ENCODE measurements around the gene C20orf144.

Gene C20orf144

GRCh38 chr20:33656783-33657703 is 5.1 kb upstream of the C20orf144 start:
- TF ChIP-seq CTCF (conservative IDR thresholded peaks at IDR 0.05; ENCODE audit: low read length) (no peak), EZH2phosphoT487 (IDR thresholded peaks at IDR 0.05; ENCODE audit: borderline replicate concordance) (no peak)
- Histone ChIP-seq H3K4me2 (ENCODE audit: low read depth, low read length, poor library complexity, severe bottlenecking) (no peak overlapping the region), H3K9me2 (replicated peaks; ENCODE audit: low read depth, low read length) (no peaks in the 10 kb centered on the region), H3K27me3 (ENCODE audit: insufficient read depth, low read length, poor library complexity, severe bottlenecking) (no peaks in the 10 kb centered on the region), H3K4me1 (ENCODE audit: insufficient read depth, low read length, poor library complexity, severe bottlenecking) (no peaks in the 10 kb centered on the region), H2AFZ (ENCODE audit: low read length) (no peak overlapping the region), H3K9me3 (ENCODE audit: insufficient read depth, low read depth, low read length) (no peaks in the 10 kb centered on the region), H3K4me3 (ENCODE audit: low read length, poor library complexity, severe bottlenecking) (no peak overlapping the region), H4K20me1 (ENCODE audit: insufficient read depth, low read length, poor library complexity, severe bottlenecking) (no peaks in the 10 kb centered on the region), H3K36me3 (ENCODE audit: insufficient read depth, low read length) (no peaks in the 10 kb centered on the region), H3K79me2 (ENCODE audit: insufficient read depth, low read length) (no peaks in the 10 kb centered on the region), H3F3A (ENCODE audit: low read depth) (no peaks in the 10 kb centered on the region), H3K9ac (ENCODE audit: low read depth, low read length, poor library complexity, severe bottlenecking) (no peak overlapping the region)

GRCh38 chr20:33657704-33658095 is 4.4 kb upstream of the C20orf144 start:
- no peaks in the 10 kb centered on the region for H3F3A ChIP-seq (ENCODE audit: low read depth)
- no peaks in the 10 kb centered on the region for H4K20me1 ChIP-seq (ENCODE audit: insufficient read depth, low read length, poor library complexity, severe bottlenecking)
- H2AFZ ChIP-seq (ENCODE audit: low read length), result no peak overlapping the region
- no peaks in the 10 kb centered on the region for H3K9me3 ChIP-seq (ENCODE audit: insufficient read depth, low read depth, low read length)
- TF ChIP-seq EZH2phosphoT487 (IDR thresholded peaks at IDR 0.05; ENCODE audit: borderline replicate concordance) (no peak), CTCF (conservative IDR thresholded peaks at IDR 0.05; ENCODE audit: low read length) (no peak)
- peaks cover under 1% of the 10 kb centered on the region for H3K4me1 ChIP-seq (ENCODE audit: insufficient read depth, low read length, poor library complexity, severe bottlenecking)
- no peaks in the 10 kb centered on the region for H3K36me3 ChIP-seq (ENCODE audit: insufficient read depth, low read length)
- H3K79me2 ChIP-seq (ENCODE audit: insufficient read depth, low read length), result no peaks in the 10 kb centered on the region
- no peak overlapping the region for H3K4me2 ChIP-seq (ENCODE audit: low read depth, low read length, poor library complexity, severe bottlenecking)
- no peaks in the 10 kb centered on the region for H3K27me3 ChIP-seq (ENCODE audit: insufficient read depth, low read length, poor library complexity, severe bottlenecking)
- no peaks in the 10 kb centered on the region for H3K9me2 ChIP-seq (replicated peaks; ENCODE audit: low read depth, low read length)
- H3K4me3 ChIP-seq (ENCODE audit: low read length, poor library complexity, severe bottlenecking), result no peak overlapping the region
- no peak overlapping the region for H3K9ac ChIP-seq (ENCODE audit: low read depth, low read length, poor library complexity, severe bottlenecking)

- Histone ChIP-seq H3K27me3 (ENCODE audit: insufficient read depth, low read length, poor library complexity, severe bottlenecking) (no peaks in the 10 kb centered on the region), H4K20me1 (ENCODE audit: insufficient read depth, low read length, poor library complexity, severe bottlenecking) (no peaks in the 10 kb centered on the region), H3K4me1 (ENCODE audit: insufficient read depth, low read length, poor library complexity, severe bottlenecking) (peaks cover 8% of the 10 kb centered on the region), H3K9me3 (ENCODE audit: insufficient read depth, low read depth, low read length) (no peaks in the 10 kb centered on the region), H3K9me2 (replicated peaks; ENCODE audit: low read depth, low read length) (no peaks in the 10 kb centered on the region), H3K4me2 (ENCODE audit: low read depth, low read length, poor library complexity, severe bottlenecking) (no peak overlapping the region), H3K9ac (ENCODE audit: low read depth, low read length, poor library complexity, severe bottlenecking) (no peak overlapping the region), H3F3A (ENCODE audit: low read depth) (no peaks in the 10 kb centered on the region), H3K4me3 (ENCODE audit: low read length, poor library complexity, severe bottlenecking) (no peak overlapping the region), H3K36me3 (ENCODE audit: insufficient read depth, low read length) (no peaks in the 10 kb centered on the region), H3K79me2 (ENCODE audit: insufficient read depth, low read length) (no peaks in the 10 kb centered on the region), H2AFZ (ENCODE audit: low read length) (no peak overlapping the region)
- TF ChIP-seq EZH2phosphoT487 (IDR thresholded peaks at IDR 0.05; ENCODE audit: borderline replicate concordance), result no peak
- TF ChIP-seq CTCF (conservative IDR thresholded peaks at IDR 0.05; ENCODE audit: low read length), result no peak
Observed at GRCh38 chr20:33658510-33658909, 3.6 kb upstream of the C20orf144 start.
